H9 (cell line): ENCODE results near the gene CGB5. TPM values are rescaled to one million over a fixed set of nuclear protein-coding genes. Genes with fewer than 3 reads are reported as not detected.
A peak's percentile ranks its signal among the peaks of the same experiment; 100 is the strongest.
"Not testable (repeated sequence)": the region's sequence is repeated elsewhere in the genome, so short reads cannot be mapped to it uniquely, and the experiment has no call there.

Experiments used
- DNase-seq: peaks from one replicate; pipeline ENCODE4 v3.0.0-alpha.2; 2017
- H2AFZ ChIP-seq: one replicate; pipeline ENCODE4 v1.6.1; 2013; ENCODE audit warnings: mild to moderate bottlenecking, low read length, control low read depth, moderate library complexity
- H2AK5ac ChIP-seq: 2 replicates; pipeline ENCODE4 v1.6.1; 2013; ENCODE audit warnings: low read length, control low read depth, mixed read lengths; ENCODE audit not compliant: insufficient read length
- H2BK120ac ChIP-seq: one replicate; pipeline ENCODE4 v1.6.1; 2013; ENCODE audit warnings: low read depth, mild to moderate bottlenecking, low read length, control low read depth, inconsistent platforms; ENCODE audit not compliant: poor library complexity, severe bottlenecking
- H2BK12ac ChIP-seq: 2 replicates; pipeline ENCODE4 v1.6.1; 2013; ENCODE audit warnings: low read length, control low read depth, mixed read lengths, low read depth; ENCODE audit not compliant: insufficient read length
- H2BK15ac ChIP-seq: 2 replicates; pipeline ENCODE4 v1.6.1; 2013; ENCODE audit warnings: low read depth, low read length, control low read depth
- H2BK20ac ChIP-seq: one replicate; pipeline ENCODE4 v1.6.1; 2013; ENCODE audit warnings: low read depth, mild to moderate bottlenecking, low read length, control low read depth, inconsistent platforms; ENCODE audit not compliant: poor library complexity, severe bottlenecking
- H2BK5ac ChIP-seq: 2 replicates; pipeline ENCODE4 v1.6.1; 2013; ENCODE audit warnings: low read length, control low read depth, mixed read lengths; ENCODE audit not compliant: insufficient read length
- H3K14ac ChIP-seq: 2 replicates; pipeline ENCODE4 v1.6.1; 2013; ENCODE audit warnings: low read length, control low read depth; ENCODE audit not compliant: insufficient read depth
- H3K18ac ChIP-seq: 2 replicates; pipeline ENCODE4 v1.6.1; 2013; ENCODE audit warnings: low read depth, mild to moderate bottlenecking, mixed read lengths, low read length, control low read depth; ENCODE audit not compliant: insufficient read length
- H3K23ac ChIP-seq: 2 replicates; pipeline ENCODE4 v1.6.1; 2013; ENCODE audit warnings: low read length, control low read depth, mixed read lengths, low read depth; ENCODE audit not compliant: insufficient read length
- H3K23me2 ChIP-seq: 2 replicates; pipeline ENCODE4 v1.6.1; 2013; ENCODE audit warnings: low read depth, mild to moderate bottlenecking, mixed read lengths, low read length, control low read depth; ENCODE audit not compliant: insufficient read length, poor library complexity, severe bottlenecking
- H3K27ac ChIP-seq: 2 replicates; pipeline ENCODE4 v1.5.1; 2013; ENCODE audit warnings: low read length, control low read depth, mixed read lengths, low read depth; ENCODE audit not compliant: insufficient read length
- H3K27me3 ChIP-seq: 2 replicates; pipeline ENCODE4 v1.6.1; 2013; ENCODE audit warnings: low read length, control low read depth, inconsistent platforms; ENCODE audit not compliant: insufficient read depth
- H3K4ac ChIP-seq: 2 replicates; pipeline ENCODE4 v1.6.1; 2013; ENCODE audit warnings: low read depth, mild to moderate bottlenecking, control low read depth, inconsistent platforms, low read length, moderate library complexity
- H3K4me1 ChIP-seq: 2 replicates; pipeline ENCODE4 v1.6.1; 2013; ENCODE audit warnings: low read length, control low read depth, inconsistent platforms; ENCODE audit not compliant: insufficient read depth
- H3K4me2 ChIP-seq: 2 replicates; pipeline ENCODE4 v1.6.1; 2013; ENCODE audit warnings: low read length, control low read depth, mixed read lengths; ENCODE audit not compliant: insufficient read length, insufficient read depth
- H3K56ac ChIP-seq: 2 replicates; pipeline ENCODE4 v1.6.1; 2013; ENCODE audit warnings: low read depth, mild to moderate bottlenecking, mixed read lengths, low read length, control low read depth; ENCODE audit not compliant: insufficient read length
- H3K79me1 ChIP-seq: 2 replicates; pipeline ENCODE4 v1.6.1; 2013; ENCODE audit warnings: low read depth, mild to moderate bottlenecking, moderate library complexity, low read length, control low read depth, inconsistent platforms; ENCODE audit not compliant: insufficient read depth, poor library complexity, severe bottlenecking
- H3K79me2 ChIP-seq: 2 replicates; pipeline ENCODE4 v1.6.1; 2013; ENCODE audit warnings: low read length, control low read depth, inconsistent platforms; ENCODE audit not compliant: insufficient read depth
- H3K9ac ChIP-seq: 2 replicates; pipeline ENCODE4 v1.6.1; 2013; ENCODE audit warnings: low read length, control low read depth, mixed read lengths; ENCODE audit not compliant: insufficient read length; ENCODE audit errors: extremely low read depth
- H3K9me3 ChIP-seq: one replicate; pipeline ENCODE4 v1.6.1; 2013; ENCODE audit warnings: low read depth, low read length, inconsistent platforms; ENCODE audit not compliant: control insufficient read depth
- H3T11ph ChIP-seq: one replicate; pipeline ENCODE4 v1.6.1; 2013; ENCODE audit warnings: mild to moderate bottlenecking, low read length, control low read depth, inconsistent platforms
- H4K20me1 ChIP-seq: one replicate; pipeline ENCODE4 v1.6.1; 2013; ENCODE audit not compliant: control insufficient read depth, insufficient read length, insufficient read depth
- H4K5ac ChIP-seq: 2 replicates; pipeline ENCODE4 v1.6.1; 2013; ENCODE audit warnings: low read depth, mild to moderate bottlenecking, mixed read lengths, low read length, control low read depth; ENCODE audit not compliant: insufficient read length
- H4K8ac ChIP-seq: replicated peaks from 2 replicates; pipeline ENCODE4 v1.6.1; 2013; ENCODE audit warnings: low read length, control low read depth, mixed read lengths, low read depth; ENCODE audit not compliant: insufficient read length
- H4K91ac ChIP-seq: 2 replicates; pipeline ENCODE4 v1.6.1; 2013; ENCODE audit warnings: low read depth, mild to moderate bottlenecking, moderate library complexity, mixed read lengths, low read length, control low read depth; ENCODE audit not compliant: insufficient read length
- H3K27ac Mint-ChIP-seq, 3 experiments: 2 replicates in 2 of 3; 3 replicates in 1 of 3; pipeline ENCODE4 v1.8.0; 2020 to 2021; ENCODE audit warnings: mixed read lengths in 3 of 3, mild to moderate bottlenecking in 1 of 3, moderate library complexity in 1 of 3
- H3K27me3 Mint-ChIP-seq: 2 replicates; pipeline ENCODE4 v1.8.0; 2021; ENCODE audit warnings: low read depth, mild to moderate bottlenecking, moderate library complexity, mixed read lengths
- H3K36me3 Mint-ChIP-seq, 3 experiments: 2 replicates in 2 of 3; 3 replicates in 1 of 3; pipeline ENCODE4 v1.8.0; 2020 to 2021; ENCODE audit warnings: low read depth in 3 of 3, mixed read lengths in 3 of 3; ENCODE audit not compliant: insufficient read depth in 1 of 3
- H3K4me1 Mint-ChIP-seq, 2 experiments: 2 replicates each; pipeline ENCODE4 v1.8.0; 2020; ENCODE audit warnings: mixed read lengths in 2 of 2
- H3K4me3 Mint-ChIP-seq, 2 experiments: 2 replicates in 1 of 2; 3 replicates in 1 of 2; pipeline ENCODE4 v1.8.0; 2020 to 2021; ENCODE audit warnings: mild to moderate bottlenecking in 2 of 2, mixed read lengths in 2 of 2, moderate library complexity in 1 of 2
- H3K9me3 Mint-ChIP-seq, 2 experiments: 2 replicates in 1 of 2; 3 replicates in 1 of 2; pipeline ENCODE4 v1.8.0; 2020; ENCODE audit warnings: mild to moderate bottlenecking in 2 of 2, mixed read lengths in 2 of 2, moderate library complexity in 1 of 2
- CTCF ChIP-seq: fragments of 200-600 bp; sonication (generic); conservative IDR thresholded peaks from 3 replicates; pipeline ENCODE4 v1.8.0; 2021; ENCODE audit warnings: antibody characterized with exemption, mild to moderate bottlenecking
- WGBS: extraction: QIAGEN DNeasy Blood & Tissue Kit; methylation state at CpG from one replicate; pipeline ENCODE4 v1.1.7; 2013; ENCODE audit warnings: missing lambda C conversion rate, low lambda C conversion rate, mixed read lengths; ENCODE audit not compliant: insufficient read length; ENCODE audit errors: extremely low coverage; 5-methylcytosine and 5-hydroxymethylcytosine counted together
- total RNA-seq: library from RNA; stranded (reverse); gene quantifications from 2 replicates; pipeline ENCODE4 v1.2.1, GENCODE V29; 2021

Gene CGB5
- total RNA-seq, 1 experiment from 2014 or later = not detected

- H4K8ac ChIP-seq, H3K9me3 ChIP-seq, H3K9me3 Mint-ChIP-seq, H2BK5ac ChIP-seq, H3K23me2 ChIP-seq, H3K4me1 Mint-ChIP-seq, H3K27me3 ChIP-seq, H4K5ac ChIP-seq, H3K23ac ChIP-seq, H2AFZ ChIP-seq, H3K4me3 Mint-ChIP-seq, H3K27ac ChIP-seq, H3K79me2 ChIP-seq, H3K14ac ChIP-seq, H4K20me1 ChIP-seq, H2BK15ac ChIP-seq, H3K79me1 ChIP-seq, H3K36me3 Mint-ChIP-seq, H3K4me2 ChIP-seq, H3T11ph ChIP-seq, H3K27ac Mint-ChIP-seq, H3K9ac ChIP-seq, H3K56ac ChIP-seq, H3K4me1 ChIP-seq, H3K18ac ChIP-seq, H2BK12ac ChIP-seq, H4K91ac ChIP-seq, H3K4ac ChIP-seq, H2AK5ac ChIP-seq, H2BK20ac ChIP-seq, H2BK120ac ChIP-seq: not testable (repeated sequence)
- peaks cover 21% of the 10 kb centered on the region for H3K27me3 Mint-ChIP-seq
- peak; percentile 77 for DNase-seq
- no CpG with 5 or more reads among the region's 18 CpGs for WGBS
- peak; percentile 88 for TF ChIP-seq CTCF
These were observed 6.8 kb upstream of the CGB5 start, which contains the start of gene CGB1 for GRCh38 chr19:49036815-49037214. TSS of gene CGB1 (minus strand) at chr19:49036895. CDS start at chr19:49036711, 184 bp downstream.

GRCh38 chr19:49038111-49038510 is 5.5 kb upstream of the CGB5 start:
- H3K23me2 ChIP-seq, H3K23ac ChIP-seq, H2BK5ac ChIP-seq, H3K4ac ChIP-seq, H3K79me1 ChIP-seq, H3K9ac ChIP-seq, H3K27ac Mint-ChIP-seq, H3K4me3 Mint-ChIP-seq, H3K9me3 ChIP-seq, H2AK5ac ChIP-seq, H3K56ac ChIP-seq, H3K4me1 Mint-ChIP-seq, H2BK20ac ChIP-seq, H3K4me1 ChIP-seq, H3K27me3 ChIP-seq, H3K9me3 Mint-ChIP-seq, H2BK120ac ChIP-seq, H2AFZ ChIP-seq, H3K4me2 ChIP-seq, H3K14ac ChIP-seq, DNase-seq, H3K18ac ChIP-seq, H3K79me2 ChIP-seq, H2BK12ac ChIP-seq, H4K8ac ChIP-seq, H4K91ac ChIP-seq, H3T11ph ChIP-seq, H3K27ac ChIP-seq, H2BK15ac ChIP-seq, H4K20me1 ChIP-seq, H3K36me3 Mint-ChIP-seq, H4K5ac ChIP-seq: not testable (repeated sequence)
- no CpG with 5 or more reads among the region's 8 CpGs for WGBS
- H3K27me3 Mint-ChIP-seq = peaks cover 20% of the 10 kb centered on the region
